NCI-H2227 (cell line): Measurements from ENCODE around the gene CCDC12.

Experiments
- DNase-seq: peaks from one replicate; lab custom pipeline; 2025; ENCODE audit not compliant: unreplicated experiment; lab: John Stamatoyannopoulos, UW

CCDC12 gene

DNA sequence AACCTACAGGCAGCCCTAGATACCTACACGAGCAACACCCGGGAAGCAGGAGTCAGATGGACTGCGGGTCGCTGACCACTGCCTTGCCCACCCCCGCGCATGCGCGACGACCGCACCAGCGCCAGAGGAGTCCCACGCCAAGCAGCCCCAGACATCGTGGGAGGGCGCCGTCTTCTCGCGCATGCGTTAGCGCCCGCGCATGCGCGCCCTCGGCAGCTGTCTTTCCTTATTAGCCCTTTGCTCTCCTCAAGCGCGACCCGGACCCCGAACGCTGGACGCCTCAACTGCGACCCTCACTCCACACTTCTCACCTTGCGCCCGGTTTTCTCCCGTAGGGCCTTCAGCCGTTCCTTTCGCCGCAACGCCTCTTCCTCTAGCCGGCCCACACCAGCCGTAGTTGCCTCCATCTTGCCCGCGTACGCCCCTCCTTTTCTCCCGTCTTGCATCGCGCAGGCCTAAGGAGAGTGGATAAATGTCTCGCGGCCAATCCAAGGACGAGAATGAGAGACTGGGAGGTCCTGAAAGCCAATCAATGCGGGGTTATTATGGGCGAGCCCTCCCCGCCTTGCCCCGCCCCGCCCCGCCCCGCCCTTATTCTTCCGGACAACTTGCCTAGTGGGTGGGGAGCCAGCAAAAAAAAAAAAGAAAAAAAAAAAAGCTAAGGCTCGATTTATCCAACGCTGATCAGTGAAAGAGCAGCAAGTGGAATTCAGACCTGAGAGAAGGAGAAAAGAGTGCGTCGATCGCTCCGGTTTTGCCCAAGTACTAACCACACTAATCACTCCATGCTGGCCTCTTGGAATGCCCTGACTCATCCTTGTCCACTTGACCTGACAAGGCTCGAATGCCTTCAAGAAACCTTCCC, at the start of gene CCDC12:
Gene CCDC12 (minus strand): TSS at position 420 of the 865 bp plus-strand sequence. CDS start 13 bp downstream, at position 407.
- DNase-seq, result peak; percentile 94

- DNase-seq, result peak; percentile 31
Observed at GRCh38 chr3:47024932-47025331, 48.4 kb upstream of the CCDC12 start.

DNA sequence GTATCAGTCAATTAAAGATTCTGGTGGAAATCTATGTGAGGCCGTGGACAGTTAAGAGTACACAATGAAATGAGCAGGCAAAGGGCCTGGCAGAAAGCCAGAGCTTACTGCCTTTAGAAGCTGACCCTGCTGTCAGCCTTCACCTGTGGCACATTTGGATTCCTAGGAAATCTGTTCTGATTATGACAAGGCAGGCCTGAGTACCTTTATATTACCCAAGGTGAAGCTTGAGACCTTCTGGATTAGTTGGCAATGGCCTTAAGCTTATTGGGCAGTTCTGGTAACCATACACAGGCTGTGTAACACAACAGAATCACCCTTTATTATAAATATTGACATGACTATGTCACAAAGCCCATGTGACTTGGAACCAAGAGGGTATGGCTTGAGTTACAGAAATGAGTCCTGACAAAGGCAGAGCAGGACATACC, 46.1 kb upstream of the CCDC12 start:
- DNase-seq, result peak; percentile 15

DNA sequence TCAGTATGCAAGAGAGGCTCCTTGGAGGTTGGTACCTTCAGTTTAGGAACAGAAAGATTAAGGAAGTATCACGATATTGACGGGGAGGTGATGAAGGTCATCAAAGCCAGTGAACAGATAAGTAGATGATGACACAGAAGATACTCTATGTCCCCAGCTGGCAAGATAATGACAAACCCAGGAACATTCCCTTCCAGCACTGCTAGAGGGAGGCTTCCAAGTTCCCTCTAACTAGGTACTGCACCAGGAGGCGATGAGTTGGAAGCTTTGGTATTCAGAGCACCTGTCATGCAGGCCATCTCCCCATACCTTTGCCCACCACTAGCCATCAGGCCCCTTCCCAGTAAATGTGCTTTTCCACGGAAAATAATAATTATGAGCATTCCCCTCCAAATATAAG, 43.8 kb upstream of the CCDC12 start:
- DNase-seq, result no peak

DNA sequence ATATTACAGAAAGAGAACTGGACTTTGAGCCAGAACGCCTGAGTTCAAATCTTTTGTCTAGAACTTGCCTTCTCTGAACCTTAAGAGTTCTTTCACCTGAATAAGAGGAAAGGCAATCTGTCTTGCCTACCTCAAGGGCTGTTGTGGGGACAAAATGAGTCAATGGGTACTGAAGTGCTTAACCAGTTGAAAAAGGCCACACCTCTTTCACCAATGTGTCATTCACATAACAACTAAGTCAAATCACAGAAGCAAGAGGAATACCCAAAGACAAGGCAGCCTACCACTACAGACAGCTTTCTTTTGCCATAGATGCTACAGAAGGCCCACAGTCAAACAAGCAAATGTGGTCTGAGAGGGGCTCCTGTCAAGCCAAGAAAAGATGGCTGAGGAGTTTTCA, 42.7 kb upstream of the CCDC12 start:
- no peak for DNase-seq

DNA sequence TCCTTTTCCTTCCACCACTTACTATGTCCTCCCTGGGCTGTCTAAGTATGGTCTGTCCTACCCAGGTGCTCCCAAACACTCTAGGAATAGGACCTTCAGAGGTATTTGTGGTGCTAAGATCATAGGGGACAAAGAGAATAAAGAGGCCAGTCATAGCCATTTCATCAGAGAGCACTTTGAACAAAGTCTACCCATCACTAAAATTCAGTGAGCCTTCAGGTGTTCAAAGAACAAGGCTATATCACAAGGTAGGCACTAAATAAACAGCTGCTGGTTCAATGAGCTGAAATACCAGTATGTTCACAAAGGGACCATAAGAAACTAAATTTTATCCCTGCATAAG, 41.7 kb upstream of the CCDC12 start:
- no peak for DNase-seq

GRCh38 chr3:47017504-47018268, 41.1 kb upstream of the CCDC12 start:
- no peak for DNase-seq

DNA sequence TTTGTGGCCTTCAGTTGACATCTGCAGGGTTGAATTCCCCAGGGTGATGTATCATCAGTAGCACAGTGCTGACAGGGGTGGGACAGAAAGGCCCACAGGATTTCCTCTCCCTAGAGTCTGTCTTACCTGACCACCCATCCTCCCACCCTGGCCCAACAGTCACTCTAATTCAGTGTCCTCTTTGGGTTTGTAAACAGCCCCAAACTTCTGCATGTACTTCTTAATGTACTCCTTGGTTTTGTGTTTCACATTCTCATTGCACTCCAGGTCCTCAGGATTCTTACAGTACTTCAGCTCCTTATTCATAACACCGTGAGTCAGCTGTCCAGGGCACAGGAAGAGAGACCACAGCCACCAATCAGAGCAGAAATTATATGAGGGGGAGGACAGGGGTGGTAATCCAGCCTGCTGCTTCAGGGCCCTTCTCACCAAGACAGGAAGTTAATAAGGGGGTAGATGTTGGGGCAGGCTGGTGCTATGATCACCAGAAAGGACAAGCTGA, 40.4 kb upstream of the CCDC12 start:
- no peak for DNase-seq

GRCh38 chr3:47016086-47016933, 39.8 kb upstream of the CCDC12 start:
- no peak for DNase-seq

DNA sequence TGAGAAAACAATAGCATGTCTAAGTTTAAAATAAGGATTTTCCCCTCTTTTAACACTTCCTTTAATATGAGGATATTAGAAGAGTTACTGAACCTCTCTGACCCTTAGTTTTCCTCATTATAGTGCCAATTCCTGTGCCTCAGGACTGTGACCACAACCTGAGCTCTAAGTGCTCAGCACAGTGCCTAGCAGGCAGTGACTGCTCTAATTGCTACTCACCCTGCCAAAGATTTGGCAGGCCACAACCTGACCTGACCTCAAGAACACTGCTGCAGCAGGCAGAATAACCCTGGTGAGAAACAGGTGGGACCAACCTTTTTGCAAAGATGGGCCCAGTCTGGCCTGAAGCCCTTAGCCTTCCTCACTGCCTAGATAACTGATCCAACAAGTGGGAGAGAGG, 38.6 kb upstream of the CCDC12 start:
- no peak for DNase-seq

DNA sequence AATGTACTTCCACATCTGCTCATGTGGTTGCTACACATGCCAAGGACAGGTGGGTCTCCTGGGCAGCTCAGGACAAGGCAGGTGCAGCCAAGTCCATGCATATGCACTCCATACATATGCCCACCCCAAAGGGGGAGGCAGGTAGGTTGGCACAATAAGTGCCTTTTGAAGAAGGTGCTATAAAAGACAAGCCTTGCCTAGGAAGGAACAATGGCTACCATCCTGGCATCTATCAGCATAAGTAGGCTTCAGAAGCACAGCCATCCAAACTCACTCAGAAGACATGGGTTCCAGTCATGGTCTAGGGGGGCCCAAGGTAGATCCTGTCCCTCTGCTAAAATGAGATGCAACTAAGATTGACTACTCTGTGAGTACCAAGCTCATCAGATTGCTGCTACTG, 37.5 kb upstream of the CCDC12 start:
- no peak for DNase-seq

GRCh38 chr3:47013231-47013630, 36.7 kb upstream of the CCDC12 start:
- DNase-seq, result no peak

DNA sequence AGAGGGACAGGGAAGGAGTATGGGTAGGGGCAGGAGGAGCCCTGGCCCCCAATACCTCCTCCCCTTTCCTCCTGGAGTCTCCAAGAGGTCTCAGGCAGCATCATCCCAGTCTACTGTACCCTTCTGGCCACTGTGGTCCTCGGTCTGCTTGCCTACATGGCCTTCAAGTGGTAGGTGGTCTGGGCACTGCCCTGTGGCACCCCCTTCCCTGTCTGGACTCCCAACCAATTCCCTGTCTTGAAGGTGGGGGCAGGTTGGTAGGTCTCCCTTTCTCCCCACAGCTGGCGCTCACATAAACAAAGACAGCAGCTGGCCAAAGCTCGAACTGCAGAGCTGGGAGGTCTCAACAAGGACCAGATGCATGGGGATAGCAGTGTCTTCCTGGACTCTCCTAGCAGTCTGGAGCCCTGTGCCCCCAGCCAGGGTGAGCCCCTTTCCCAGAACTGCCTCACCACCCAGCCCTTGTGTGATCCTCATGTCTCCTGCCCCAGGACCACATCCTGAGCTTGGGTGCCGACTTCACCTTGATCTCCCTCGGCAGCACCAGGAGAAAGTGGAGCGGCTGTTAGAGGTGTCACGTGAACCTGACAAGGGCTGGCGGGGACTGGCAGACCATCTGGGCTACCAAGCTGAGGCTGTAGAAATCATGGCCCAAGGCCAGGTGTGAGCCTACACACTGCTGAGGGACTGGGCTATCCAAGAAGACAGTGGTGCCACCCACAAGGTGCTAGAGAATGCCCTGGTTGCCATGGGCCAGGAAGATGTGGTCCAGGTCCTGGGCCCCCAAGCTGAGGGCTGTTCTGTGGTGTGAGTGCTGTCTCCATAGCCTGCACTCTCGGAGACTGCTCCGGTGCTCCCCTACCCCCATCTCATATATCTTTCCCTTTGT, 36.0 kb upstream of the CCDC12 start:
- no peak for DNase-seq

DNA sequence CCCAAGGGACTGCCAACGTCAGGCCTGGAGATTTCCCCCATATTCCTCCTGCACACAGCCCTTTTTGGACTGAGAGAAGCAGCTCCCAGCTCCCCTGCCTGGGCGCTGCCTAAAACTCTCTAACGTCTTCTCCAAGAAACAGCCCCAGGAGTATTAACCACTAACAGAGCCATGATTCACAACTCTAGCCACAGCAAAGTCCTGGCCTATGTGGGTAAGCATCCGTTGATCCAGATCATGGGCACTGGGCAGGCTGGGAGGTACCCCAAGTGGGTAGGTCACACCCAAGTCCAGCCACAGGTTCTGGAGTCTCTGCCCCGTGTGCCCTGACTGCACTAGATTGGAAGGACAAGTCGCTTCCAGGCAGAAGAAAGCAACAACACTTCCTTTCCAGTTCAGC, 34.8 kb upstream of the CCDC12 start:
- no peak for DNase-seq

DNA sequence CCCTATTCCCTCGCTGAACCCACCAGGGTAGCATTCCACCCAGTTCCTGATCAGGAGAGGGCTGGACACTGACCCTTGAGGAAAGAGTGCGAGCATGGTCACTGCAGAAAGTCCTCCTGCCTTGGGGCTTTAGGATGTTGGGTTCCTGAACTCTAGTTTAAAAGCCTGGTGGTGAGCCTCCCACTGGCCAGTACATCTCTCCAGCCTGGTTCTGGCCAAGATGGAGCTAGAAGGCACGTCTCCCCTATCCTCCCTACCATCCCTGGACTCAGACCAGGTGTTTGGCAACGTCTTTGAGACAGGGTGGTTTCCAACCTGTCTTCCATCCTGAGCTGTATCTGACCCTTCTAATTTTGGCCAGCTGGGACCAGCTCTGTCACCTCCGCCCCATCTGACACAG, 34.4 kb upstream of the CCDC12 start:
- DNase-seq, result no peak

- no peak for DNase-seq
Observed at GRCh38 chr3:47010111-47010712, 33.7 kb upstream of the CCDC12 start.

- no peak for DNase-seq
Observed at GRCh38 chr3:47009225-47010110, 32.9 kb upstream of the CCDC12 start.

GRCh38 chr3:47008851-47009224, 32.3 kb upstream of the CCDC12 start:
- no peak for DNase-seq

DNA sequence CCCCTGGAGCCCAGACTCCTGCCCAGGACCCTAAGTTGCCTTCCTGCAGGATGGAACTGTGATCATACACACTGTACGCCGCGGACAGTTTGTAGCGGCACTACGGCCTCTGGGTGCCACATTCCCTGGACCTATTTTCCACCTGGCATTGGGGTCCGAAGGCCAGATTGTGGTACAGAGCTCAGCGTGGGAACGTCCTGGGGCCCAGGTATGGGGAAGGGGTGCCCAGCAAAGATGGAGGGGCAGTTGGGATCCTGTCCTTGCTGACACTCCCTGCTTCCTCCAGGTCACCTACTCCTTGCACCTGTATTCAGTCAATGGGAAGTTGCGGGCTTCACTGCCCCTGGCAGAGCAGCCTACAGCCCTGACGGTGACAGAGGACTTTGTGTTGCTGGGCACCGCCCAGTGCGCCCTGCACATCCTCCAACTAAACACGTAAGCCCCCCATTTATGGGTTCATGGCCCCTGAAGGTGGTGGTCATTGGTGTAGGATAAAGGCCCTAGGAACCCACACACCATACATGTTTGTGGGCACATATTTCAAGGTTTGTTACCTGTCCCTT, 31.8 kb upstream of the CCDC12 start:
- no peak for DNase-seq
